ENCODE measurements around the gene CTBP2. TPM values are rescaled to one million over a fixed set of nuclear protein-coding genes. Genes with fewer than 3 reads are reported as not detected.

The CTBP2 gene
- total and polyA plus RNA-seq, 10 of the 15 experiments (the other 5 are each of a cell fraction or from before 2014, with no cell fraction given), result 0.02 to 0.72 (median 0.06) TPM; not detected in 2

DNA sequence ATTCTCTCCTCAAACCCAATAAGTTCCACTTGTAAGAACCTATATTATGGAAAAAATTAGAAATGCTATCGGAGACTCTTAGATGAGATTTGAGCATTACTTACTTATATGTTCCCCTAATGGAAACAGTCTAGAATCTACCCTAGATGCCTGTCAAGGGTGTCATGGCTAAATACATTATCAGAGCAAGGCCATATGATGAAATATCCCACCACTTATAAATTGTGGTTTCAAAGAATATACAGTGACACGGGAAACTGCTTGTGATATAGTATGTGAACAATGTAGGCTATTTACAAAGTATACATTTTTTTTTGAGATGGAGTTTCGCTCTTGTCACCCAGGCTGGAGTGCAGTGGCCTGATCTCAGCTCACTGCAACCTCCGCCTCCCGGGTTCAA is 46.3 kb upstream of the CTBP2 start:
- no peak for DNase-seq (ENCODE audit: low read depth, low spot score)
- no peak overlapping the region for H2AFZ ChIP-seq (ENCODE audit: control insufficient read depth, low read depth, low read length)
- 26% methylated on average over 5 of the region's 5 CpGs for WGBS (ENCODE audit: insufficient coverage, insufficient replicate concordance, low lambda C conversion rate, missing lambda C conversion rate)
- in situ Hi-C loops (cut with MboI), result no loop called here
- SMC1A ChIA-PET (ENCODE audit: uncharacterized antibody, unreplicated experiment), result no interaction called here
- H3K4me3 ChIP-seq, result no peak overlapping the region
- H3K9ac ChIP-seq (ENCODE audit: control insufficient read depth, insufficient read depth, low read length), result no peak overlapping the region
- POLR2A ChIA-PET, result no interaction called here
- TF ChIP-seq RAD21 (IDR thresholded peaks at IDR 0.05; ENCODE audit: insufficient read depth, low read depth, low read length), result no peak
- TF ChIP-seq SPI1 (IDR thresholded peaks at IDR 0.05; ENCODE audit: borderline replicate concordance, insufficient read depth, low read depth, low read length), result no peak
- no peak for ATAC-seq
- H3K9me3 ChIP-seq (replicated peaks; ENCODE audit: control insufficient read depth, insufficient read depth, low read length), result no peaks in the 10 kb centered on the region; the same call in 2 of the 3 replicates
- no peaks in the 10 kb centered on the region for H4K20me1 ChIP-seq (ENCODE audit: control insufficient read depth, insufficient read depth)
- H3K4me1 ChIP-seq (ENCODE audit: control insufficient read depth, insufficient read depth, low read length), result peaks cover 6% of the 10 kb centered on the region
- intact Hi-C loops (cut with micrococcal nuclease; ENCODE audit: unreplicated experiment), result no loop called here
- RAD21 ChIA-PET (ENCODE audit: unreplicated experiment), result no interaction called here
- no peak overlapping the region for H3K4me2 ChIP-seq (ENCODE audit: control insufficient read depth, insufficient read depth)
- H3K36me3 ChIP-seq (ENCODE audit: control insufficient read depth in 2 of 2, insufficient read depth in 2 of 2, low read length in 1 of 2), result no peaks in the 10 kb centered on the region
- CTCF ChIA-PET, result no interaction called here
- no peaks in the 10 kb centered on the region for H3K27me3 ChIP-seq (replicated peaks in 1 of 2; ENCODE audit: control insufficient read depth in 2 of 2, insufficient read depth in 2 of 2, low read length in 1 of 2)
- no peaks in the 10 kb centered on the region for H3K79me2 ChIP-seq (ENCODE audit: control insufficient read depth, insufficient read depth, low read length)
- H3K27ac ChIP-seq (ENCODE audit: control insufficient read depth, insufficient read depth), result no peak overlapping the region
- no TSS peak for BruUV-seq (replicated peaks)
- no peak for FAIRE-seq

DNA sequence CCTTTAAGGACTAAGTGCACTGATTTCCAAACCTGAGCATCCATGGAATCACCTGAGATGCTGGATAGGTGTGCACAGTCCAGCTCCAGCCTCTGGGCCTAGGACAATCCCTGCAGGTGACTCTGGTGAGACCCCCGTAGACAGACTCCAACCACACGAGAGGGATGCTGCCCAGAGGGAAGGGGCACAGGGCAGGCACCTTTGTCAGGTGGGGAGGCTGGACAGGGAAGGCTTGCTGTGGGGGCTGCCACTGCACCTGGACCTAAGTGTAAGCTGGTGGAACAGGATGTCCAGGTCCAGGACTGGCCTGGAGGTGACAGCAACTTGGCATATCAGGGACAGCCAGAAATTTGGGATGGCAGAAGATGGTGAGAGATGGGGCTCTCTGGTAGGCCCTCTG is 45.1 kb upstream of the CTBP2 start:
- H3K4me2 ChIP-seq (ENCODE audit: control insufficient read depth, insufficient read depth), result no peak overlapping the region
- peaks cover 17% of the 10 kb centered on the region for H3K4me1 ChIP-seq (ENCODE audit: control insufficient read depth, insufficient read depth, low read length)
- intact Hi-C loops (cut with micrococcal nuclease; ENCODE audit: unreplicated experiment) (no loop called here), in situ Hi-C loops (cut with MboI) (no loop called here)
- no peak overlapping the region for H2AFZ ChIP-seq (ENCODE audit: control insufficient read depth, low read depth, low read length)
- no peak for TF ChIP-seq RFX5 (IDR thresholded peaks at IDR 0.05; ENCODE audit: low read depth, low read length)
- no peak for TF ChIP-seq JUNB (IDR thresholded peaks at IDR 0.05)
- TF ChIP-seq MXI1 (IDR thresholded peaks at IDR 0.05; ENCODE audit: low read depth, low read length), result no peak
- TF ChIP-seq KAT2A (conservative IDR thresholded peaks at IDR 0.05; ENCODE audit: control insufficient read depth, low read depth, low read length), result no peak
- no peak for TF ChIP-seq BMI1 (IDR thresholded peaks at IDR 0.05; ENCODE audit: borderline replicate concordance)
- TF ChIP-seq BCL11A (IDR thresholded peaks at IDR 0.05; ENCODE audit: low read depth, low read length), result no peak
- TF ChIP-seq SPI1 (IDR thresholded peaks at IDR 0.05; ENCODE audit: borderline replicate concordance, insufficient read depth, low read depth, low read length), result no peak
- ChIA-PET POLR2A (interaction anchor here (0.6 kb wide), 1 partner anchor 1311 kb away, joined by 4 read pairs; no protein-coding TSS in a partner anchor), CTCF (no interaction called here), SMC1A (ENCODE audit: uncharacterized antibody, unreplicated experiment) (no interaction called here), RAD21 (ENCODE audit: unreplicated experiment) (no interaction called here)
- no peaks in the 10 kb centered on the region for H3K27me3 ChIP-seq (replicated peaks in 1 of 2; ENCODE audit: control insufficient read depth in 2 of 2, insufficient read depth in 2 of 2, low read length in 1 of 2)
- no peak overlapping the region for H3K9ac ChIP-seq (ENCODE audit: control insufficient read depth, insufficient read depth, low read length)
- H3K9me3 ChIP-seq (replicated peaks; ENCODE audit: control insufficient read depth, insufficient read depth, low read length), result no peaks in the 10 kb centered on the region
- H3K36me3 ChIP-seq (ENCODE audit: control insufficient read depth in 2 of 2, insufficient read depth in 2 of 2, low read length in 1 of 2), result no peaks in the 10 kb centered on the region
- FAIRE-seq (no peak), DNase-seq (ENCODE audit: low read depth, low spot score) (no peak), ATAC-seq (no peak)
- H3K79me2 ChIP-seq (ENCODE audit: control insufficient read depth, insufficient read depth, low read length), result no peaks in the 10 kb centered on the region
- no peak overlapping the region for H3K27ac ChIP-seq (ENCODE audit: control insufficient read depth, insufficient read depth)
- no peaks in the 10 kb centered on the region for H4K20me1 ChIP-seq (ENCODE audit: control insufficient read depth, insufficient read depth)
- no TSS peak for BruUV-seq (replicated peaks)
- no peak overlapping the region for H3K4me3 ChIP-seq
- WGBS (ENCODE audit: insufficient coverage, insufficient replicate concordance, low lambda C conversion rate, missing lambda C conversion rate), result 13% methylated on average over 2 of the region's 2 CpGs

Measured in GM12878 (cell line).